GM12878 (cell line): ENCODE results near the gene PHF21B.

Experiments used
- CTCF ChIP-seq, 3 experiments: IDR thresholded peaks in 2 of 3; conservative IDR thresholded peaks in 1 of 3; 2 replicates each; pipeline ENCODE4 v1.5.1; 2011; ENCODE audit warnings: low read depth in 3 of 3, low read length in 3 of 3, mild to moderate bottlenecking in 3 of 3, control low read depth in 2 of 3, moderate library complexity in 2 of 3, inconsistent platforms in 1 of 3, mixed read lengths in 1 of 3; ENCODE audit not compliant: control insufficient read depth in 2 of 3, insufficient read depth in 1 of 3; ENCODE audit errors: extremely low read depth in 1 of 3
- EP300 ChIP-seq, 2 experiments: fragments of 150-350 bp in 1 of 2; IDR thresholded peaks; 2 replicates each; pipeline ENCODE4 v1.6.1; 2011 to 2012; ENCODE audit warnings: low read depth in 2 of 2, low read length in 2 of 2, borderline replicate concordance in 1 of 2, improper control_type of control experiment in 1 of 2, inconsistent platforms in 1 of 2; ENCODE audit not compliant: control insufficient read depth in 1 of 2
- EZH2 ChIP-seq: IDR thresholded peaks from 2 replicates; pipeline ENCODE4 v1.6.1; 2012; ENCODE audit warnings: low read depth, mild to moderate bottlenecking, control low read depth, inconsistent platforms, low read length, borderline replicate concordance; ENCODE audit not compliant: control insufficient read depth
- KDM1A ChIP-seq: fragments of 200-600 bp; sonication (generic); IDR thresholded peaks from 2 replicates; pipeline ENCODE4 v1.6.1; 2016; ENCODE audit warnings: borderline replicate concordance
- ZNF622 ChIP-seq: fragments of 450-650 bp; IDR thresholded peaks from 2 replicates; pipeline ENCODE4 v1.6.1; 2017; ENCODE audit warnings: mild to moderate bottlenecking, inconsistent platforms

DNA sequence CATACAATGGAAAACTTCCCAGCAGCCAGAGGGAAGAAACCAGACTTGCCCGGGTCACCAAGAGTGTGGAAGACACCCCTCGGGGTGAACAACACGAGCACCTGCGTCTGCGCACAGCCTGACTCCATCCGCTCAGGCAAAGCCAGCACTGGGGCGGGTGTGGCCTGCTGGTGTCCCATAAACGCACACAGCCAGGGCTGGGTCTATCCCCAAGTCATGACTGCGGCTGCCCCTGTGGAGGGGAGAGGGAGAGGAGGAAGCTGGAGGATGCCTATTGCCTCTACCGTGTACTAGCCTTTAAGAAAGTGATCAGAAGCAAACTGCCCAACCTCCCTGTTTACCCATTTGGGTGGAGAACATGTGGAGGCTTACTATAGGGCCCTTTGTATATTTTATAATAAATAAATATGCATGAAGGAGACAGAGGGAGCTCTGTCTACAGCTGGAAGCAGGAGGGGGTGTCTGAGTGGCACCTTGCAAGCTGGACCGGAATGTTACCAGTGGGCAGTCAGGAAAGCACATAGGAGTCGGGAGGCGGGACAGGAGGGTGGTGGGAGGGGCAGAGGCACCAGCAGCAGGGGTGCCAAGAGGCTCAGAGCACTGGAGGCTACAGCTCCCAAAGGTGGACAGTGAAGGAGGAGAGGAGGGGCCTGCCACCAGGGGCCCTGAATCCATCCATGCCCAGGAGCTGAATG lies 79.6 kb downstream of the PHF21B start:
- TF ChIP-seq ZNF622, result no peak
- TF ChIP-seq KDM1A, result no peak
- TF ChIP-seq EP300 (IDR thresholded peaks at IDR 0.05; ENCODE audit: borderline replicate concordance in 1 of 2, control insufficient read depth in 1 of 2, low read depth in 2 of 2, low read length in 2 of 2), result no peak
- TF ChIP-seq CTCF (IDR thresholded peaks at IDR 0.05 in 2 of 3, conservative IDR thresholded peaks at IDR 0.05 in 1 of 3; ENCODE audit: control insufficient read depth in 2 of 3, extremely low read depth in 1 of 3, insufficient read depth in 1 of 3, low read depth in 3 of 3, low read length in 3 of 3), result no peak
- TF ChIP-seq EZH2, result no peak
